ENCODE measurements around the gene TMEM106B.
"Not testable (repeated sequence)": the region's sequence is repeated elsewhere in the genome, so short reads cannot be mapped to it uniquely, and the experiment has no call there.

The TMEM106B gene

DNA sequence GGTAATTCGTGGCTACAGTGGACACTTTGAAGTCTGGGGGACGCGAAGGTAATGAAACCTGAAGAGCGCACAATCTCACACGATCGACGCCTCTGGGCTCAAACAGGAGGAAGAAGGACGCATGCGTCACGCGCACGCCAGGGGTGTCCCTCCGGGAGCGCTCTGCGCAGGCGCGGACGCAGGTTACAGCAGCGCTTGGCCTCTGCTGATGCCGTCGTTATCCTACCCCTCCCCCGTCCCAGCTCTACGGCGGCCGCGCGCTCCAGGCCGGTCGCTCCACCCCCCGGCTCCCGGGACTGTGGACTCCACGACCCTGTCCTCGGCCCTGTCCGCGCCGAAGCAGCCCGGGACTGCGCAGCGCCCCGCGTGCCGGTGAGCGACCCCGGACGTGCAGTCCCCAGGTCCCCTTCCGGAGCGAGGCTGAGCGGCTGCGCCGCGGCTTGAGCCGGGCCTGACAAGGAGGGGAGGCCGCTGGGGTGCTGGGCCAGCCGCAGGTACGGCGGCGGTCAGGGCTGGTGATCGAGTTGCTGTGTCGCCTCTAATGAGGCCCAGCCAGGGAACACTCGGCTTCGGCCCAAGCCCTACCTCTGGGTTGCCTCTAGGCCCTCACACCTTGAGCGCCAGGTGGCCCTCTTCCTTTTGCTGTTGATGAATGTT is at the start of gene TMEM106B:
TMEM106B (plus strand) TSS at position 241 of the 657 bp plus-strand sequence. CDS start 3,517 bp downstream, outside the sequence.
- DNase-seq (ENCODE audit: low read depth in 3 of 3), result peak; percentile 93 to 96 (median 96)

GRCh38 chr7:12162415-12163113 is 48.5 kb upstream of the TMEM106B start:
- DNase-seq (ENCODE audit: low read depth in 3 of 3), result no peak

GRCh38 chr7:12168065-12168464 is 43.0 kb upstream of the TMEM106B start:
- DNase-seq (ENCODE audit: low read depth in 3 of 3), result not testable (repeated sequence)

DNA sequence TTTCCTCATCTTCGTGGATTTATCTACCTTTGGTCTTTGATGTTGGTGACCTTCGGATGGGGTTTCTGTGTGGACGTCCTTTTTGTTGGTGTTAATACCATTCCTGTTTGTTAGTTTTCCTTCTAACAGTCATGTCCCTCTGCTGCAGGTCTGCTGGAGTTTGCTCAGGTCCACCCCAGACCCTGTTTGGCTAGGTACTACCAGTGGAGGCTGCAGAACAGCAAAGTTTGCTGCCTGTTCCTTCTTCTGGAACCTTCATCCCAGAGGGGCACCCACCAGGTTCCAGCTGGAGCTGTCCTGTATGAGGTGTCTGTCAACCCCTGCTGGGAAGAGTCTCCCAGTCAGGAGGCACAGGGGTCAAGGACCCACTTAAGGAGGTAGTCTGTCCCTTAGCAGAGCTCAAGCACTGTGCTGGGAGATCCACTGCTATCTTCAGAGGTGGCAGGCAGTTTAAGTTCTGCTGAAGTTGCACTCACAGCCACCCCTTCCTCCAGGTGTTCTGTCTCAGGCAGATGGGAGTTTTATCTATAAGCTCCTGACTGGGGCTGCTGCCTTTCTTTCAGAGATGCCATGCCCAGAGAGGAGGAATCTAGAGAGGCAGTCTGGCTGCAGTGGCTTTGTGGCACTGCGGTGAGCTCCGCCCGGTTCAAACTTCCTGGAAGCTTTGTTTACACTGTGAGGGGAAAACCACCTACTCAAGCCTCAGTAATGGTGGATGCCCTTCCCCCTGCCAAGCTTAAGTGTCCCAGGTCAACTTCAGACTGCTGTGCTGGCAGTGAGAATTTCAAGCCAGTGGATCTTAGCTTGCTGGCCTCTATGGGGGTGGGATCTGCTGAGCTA is 40.9 kb upstream of the TMEM106B start:
- DNase-seq (ENCODE audit: low read depth in 3 of 3), result peak in 2 of 3 donors; percentile 2 to 10

DNA sequence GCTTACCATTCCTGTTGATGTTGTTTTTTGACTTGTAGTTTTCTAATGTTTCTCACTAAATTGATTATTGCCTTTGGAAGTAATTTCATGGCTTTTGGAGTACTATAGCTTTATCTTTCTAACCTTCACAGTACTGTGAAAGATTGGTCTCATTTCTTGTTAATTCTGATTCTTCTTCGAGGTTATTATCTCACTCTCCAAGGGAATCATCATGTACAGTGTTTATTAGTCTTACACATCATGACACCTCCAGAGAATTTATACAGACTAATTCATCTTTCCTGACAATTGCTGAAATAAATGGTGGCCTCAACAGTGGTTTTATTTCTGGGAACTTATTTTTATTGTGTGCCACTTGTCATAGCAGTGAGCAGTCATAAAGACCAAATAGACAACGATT is 37.4 kb upstream of the TMEM106B start:
- DNase-seq (ENCODE audit: low read depth in 3 of 3), result no peak

DNA sequence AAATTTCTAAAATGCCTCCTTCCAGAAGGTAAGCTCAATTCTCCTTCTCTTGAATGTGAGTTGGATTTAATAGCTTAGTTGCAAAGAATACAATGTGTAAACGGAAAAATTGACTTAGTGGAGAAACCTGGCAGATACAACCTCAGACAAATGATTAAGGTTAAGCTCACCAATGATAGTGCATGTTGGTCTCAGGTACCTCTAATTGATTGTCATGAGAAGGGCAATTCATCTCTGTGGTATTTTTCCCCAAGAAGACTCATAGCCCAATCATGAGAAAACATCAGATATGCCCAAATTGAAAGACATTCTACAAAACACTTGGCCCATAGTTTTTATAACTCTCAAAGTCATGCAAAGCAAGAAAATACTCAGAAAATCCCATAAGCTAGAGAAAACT is 36.2 kb upstream of the TMEM106B start:
- no peak for DNase-seq (ENCODE audit: low read depth in 3 of 3)

GRCh38 chr7:12178317-12178716 is 32.8 kb upstream of the TMEM106B start:
- DNase-seq (ENCODE audit: low read depth in 3 of 3), result no peak

GRCh38 chr7:12194426-12194825 is 16.7 kb upstream of the TMEM106B start:
- DNase-seq (ENCODE audit: low read depth in 3 of 3), result no peak

GRCh38 chr7:12196386-12196785 is 14.7 kb upstream of the TMEM106B start:
- no peak for DNase-seq (ENCODE audit: low read depth in 3 of 3)

- no peak for DNase-seq (ENCODE audit: low read depth in 3 of 3)
Observed at GRCh38 chr7:12199363-12199762, 11.7 kb upstream of the TMEM106B start.

- DNase-seq (ENCODE audit: low read depth in 3 of 3), result no peak
Observed at GRCh38 chr7:12207046-12207445, 4.0 kb upstream of the TMEM106B start.

GRCh38 chr7:12209221-12209620 is 1.9 kb upstream of the TMEM106B start:
- no peak for DNase-seq (ENCODE audit: low read depth in 3 of 3)

DNA sequence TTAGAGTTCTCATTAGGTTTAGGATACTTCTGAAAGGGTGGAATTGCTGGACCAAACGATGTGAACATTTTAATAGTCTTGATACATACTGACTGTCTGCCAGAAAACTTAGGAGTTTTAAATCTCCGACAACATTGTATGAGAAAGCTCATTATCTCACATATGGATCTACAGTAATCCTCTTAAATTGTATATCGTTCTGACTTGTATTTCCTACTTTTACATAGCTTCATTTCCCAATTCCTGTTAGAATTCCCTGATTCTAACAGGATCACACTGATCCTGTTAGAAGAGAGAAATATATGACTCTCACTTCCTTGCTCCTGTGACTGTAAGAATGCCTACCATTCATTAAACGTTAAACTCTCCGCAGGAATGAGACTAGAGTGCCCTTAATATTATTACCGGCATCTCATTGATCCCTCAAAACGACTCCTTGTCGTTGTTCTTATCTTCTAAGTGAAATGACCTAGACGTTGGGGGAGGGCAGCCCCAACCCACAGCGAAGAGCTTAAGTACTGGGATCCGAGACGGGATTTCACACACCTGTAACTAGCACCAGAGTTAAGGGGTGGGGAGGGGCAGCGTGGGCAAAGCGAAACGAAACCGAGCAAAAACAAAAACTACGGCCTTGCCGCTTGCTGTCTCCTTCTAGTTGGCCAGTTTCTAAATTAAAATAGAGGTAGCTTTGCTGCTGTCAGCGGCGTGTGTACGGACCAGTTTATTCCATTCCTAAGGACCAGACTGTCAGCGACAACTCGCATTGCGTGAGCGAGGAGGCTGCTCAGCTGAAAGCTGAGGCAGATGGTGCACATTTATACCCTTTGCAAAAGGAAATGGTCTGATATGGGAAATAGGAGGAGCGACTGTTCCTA is 678 bp upstream of the TMEM106B start:
- DNase-seq (ENCODE audit: low read depth in 3 of 3), result peak in 1 of 3 donors; percentile 13

- DNase-seq (ENCODE audit: low read depth in 3 of 3), result no peak
Observed at GRCh38 chr7:12211711-12212485, 804 bp downstream of the TMEM106B start.

DNA sequence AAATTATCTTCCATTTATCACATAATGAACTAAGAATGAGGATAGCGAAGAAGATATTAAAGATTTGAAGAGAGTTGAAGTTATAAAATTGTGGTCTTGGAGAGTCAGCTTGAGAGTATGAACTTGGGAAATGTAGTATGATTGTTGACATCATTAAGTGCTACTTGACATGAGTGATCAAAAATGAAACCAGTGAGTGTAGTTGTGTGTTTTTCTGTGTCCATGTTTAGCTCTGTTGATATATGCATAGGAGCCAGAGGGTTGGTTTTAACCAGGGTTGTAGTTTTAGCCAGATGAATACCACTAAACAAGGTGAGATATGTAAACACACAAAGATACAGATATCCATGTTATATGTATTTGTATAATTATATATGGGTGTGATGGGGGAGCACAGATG is 6.2 kb downstream of the TMEM106B start:
- DNase-seq (ENCODE audit: low read depth in 3 of 3), result no peak

GRCh38 chr7:12220389-12221046 is 9.4 kb downstream of the TMEM106B start:
- no peak for DNase-seq (ENCODE audit: low read depth in 3 of 3)

GRCh38 chr7:12221414-12221813 is 10.3 kb downstream of the TMEM106B start:
- DNase-seq (ENCODE audit: low read depth in 3 of 3), result no peak

DNA sequence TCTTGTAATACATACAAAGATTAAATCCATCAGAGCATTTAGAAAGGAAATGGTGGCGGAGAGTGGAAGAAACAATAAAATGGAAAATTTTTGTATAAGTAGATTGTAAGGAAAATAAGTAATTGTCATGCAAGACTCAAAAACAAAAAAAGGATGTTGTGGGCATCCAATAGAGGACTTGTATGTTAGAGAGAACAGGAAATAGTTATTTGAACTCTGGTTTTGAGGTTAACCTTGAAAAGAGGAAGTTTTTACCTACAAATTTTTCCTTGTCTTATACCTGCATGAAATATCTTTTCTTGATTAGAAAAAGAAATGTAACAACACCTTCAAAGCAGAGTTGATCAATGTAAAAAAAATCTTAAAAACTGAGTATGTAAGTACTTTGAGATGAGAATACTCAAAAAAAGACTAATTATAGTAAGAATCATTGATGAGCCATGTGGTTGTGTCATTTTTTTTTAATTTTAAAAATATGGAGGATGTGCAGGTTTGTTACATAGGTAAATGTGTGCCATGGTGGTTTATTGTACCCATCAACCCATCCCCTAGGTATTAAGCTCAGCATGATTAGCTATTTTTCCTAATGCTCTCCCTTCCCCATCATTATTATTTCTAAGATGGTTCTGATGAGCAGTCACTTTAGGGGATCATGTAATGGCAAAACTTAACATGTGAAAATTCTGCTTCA is 11.9 kb downstream of the TMEM106B start:
- no peak for DNase-seq (ENCODE audit: low read depth in 3 of 3)

- DNase-seq (ENCODE audit: low read depth in 3 of 3), result not testable (repeated sequence)
Observed at GRCh38 chr7:12225017-12225416, 13.9 kb downstream of the TMEM106B start.

- no peak for DNase-seq (ENCODE audit: low read depth in 3 of 3)
Observed at GRCh38 chr7:12226756-12227155, 15.7 kb downstream of the TMEM106B start.

All from stimulated activated CD4-positive, alpha-beta T cell treated with anti-CD3 and anti-CD28 coated beads, TNF-alpha, amount 100 ng/mL, for 48 hours (primary cell).